ENCODE data around the gene HOXD1.

- no peak for TF ChIP-seq CTCF (IDR thresholded peaks at IDR 0.05; ENCODE audit: extremely low read depth in 1 of 2, insufficient read depth in 1 of 2, low read depth in 1 of 2, low read length in 2 of 2)
- TF ChIP-seq EZH2 (IDR thresholded peaks at IDR 0.05; ENCODE audit: borderline replicate concordance, low read depth, low read length, severe bottlenecking) = no peak
Observed at GRCh38 chr2:176148751-176149421, 39.6 kb upstream of the HOXD1 start.

Data from endothelial cell of umbilical vein (primary cell).